ACC112 (cell line): ENCODE data around the gene MIGA2.

ENCODE experiments used
- H2AFZ ChIP-seq: fragments of 200-600 bp; sonication (generic); one replicate; pipeline ENCODE4 v1.6.0; 2017; ENCODE audit warnings: antibody characterized with exemption, low read length; ENCODE audit not compliant: unreplicated experiment
- H3K27ac ChIP-seq: fragments of 200-600 bp; sonication (generic); 2 replicates; pipeline ENCODE4 v1.5.1; 2014; ENCODE audit warnings: low read depth, mild to moderate bottlenecking, antibody characterized with exemption, low read length, moderate library complexity
- H3K27me3 ChIP-seq: fragments of 200-600 bp; sonication (generic); 2 replicates; pipeline ENCODE4 v1.6.1; 2014; ENCODE audit warnings: mild to moderate bottlenecking, antibody characterized with exemption, low read length, moderate library complexity, mixed read lengths; ENCODE audit not compliant: insufficient read depth
- H3K36me3 ChIP-seq: fragments of 200-600 bp; sonication (generic); 2 replicates; pipeline ENCODE4 v1.6.1; 2016; ENCODE audit warnings: mild to moderate bottlenecking, antibody characterized with exemption, low read length, moderate library complexity, mixed read lengths; ENCODE audit not compliant: insufficient read depth
- H3K4me1 ChIP-seq: fragments of 200-600 bp; sonication (generic); one replicate; pipeline ENCODE4 v1.6.1; 2016; ENCODE audit warnings: low read length, mixed read lengths; ENCODE audit not compliant: insufficient read depth, unreplicated experiment, control insufficient read depth
- H3K4me3 ChIP-seq: fragments of 200-600 bp; sonication (generic); 2 replicates; pipeline ENCODE4 v1.5.1; 2014; ENCODE audit warnings: mild to moderate bottlenecking, low read depth, low read length
- H3K79me2 ChIP-seq: fragments of 200-600 bp; sonication (generic); one replicate; pipeline ENCODE4 v1.6.0; 2016; ENCODE audit warnings: low read length; ENCODE audit not compliant: control insufficient read depth, unreplicated experiment, insufficient read depth

The MIGA2 gene

GRCh38 chr9:129036923-129037766, 719 bp downstream of the MIGA2 start:
- Histone ChIP-seq H3K4me1 (peaks cover 13% of the 10 kb centered on the region), H2AFZ (no peak overlapping the region), H3K27me3 (no peaks in the 10 kb centered on the region), H3K79me2 (peaks cover 30% of the 10 kb centered on the region), H3K27ac (no peak overlapping the region), H3K36me3 (peaks cover 8% of the 10 kb centered on the region; the same call in 1 of the 2 replicates), H3K4me3 (peak overlapping the region; percentile 90)

GRCh38 chr9:129037767-129038098, 1.3 kb downstream of the MIGA2 start:
- H2AFZ ChIP-seq: no peak overlapping the region
- no peaks in the 10 kb centered on the region for H3K27me3 ChIP-seq
- H3K79me2 ChIP-seq: peaks cover 30% of the 10 kb centered on the region
- H3K4me3 ChIP-seq: peak overlapping the region; percentile 90
- peaks cover 12% of the 10 kb centered on the region; the same call in 1 of the 2 replicates for H3K36me3 ChIP-seq
- H3K4me1 ChIP-seq: peaks cover 13% of the 10 kb centered on the region
- no peak overlapping the region for H3K27ac ChIP-seq

- peak overlapping the region; percentile 90 for H3K4me3 ChIP-seq
- peaks cover 12% of the 10 kb centered on the region; the same call in 1 of the 2 replicates for H3K36me3 ChIP-seq
- peaks cover 30% of the 10 kb centered on the region for H3K79me2 ChIP-seq
- H3K27me3 ChIP-seq: no peaks in the 10 kb centered on the region
- H3K4me1 ChIP-seq: peaks cover 13% of the 10 kb centered on the region
- H2AFZ ChIP-seq: no peak overlapping the region
- no peak overlapping the region for H3K27ac ChIP-seq
Observed at GRCh38 chr9:129038109-129038852, 1.9 kb downstream of the MIGA2 start.

- no peak overlapping the region for H3K27ac ChIP-seq
- H3K4me3 ChIP-seq: no peak overlapping the region
- H2AFZ ChIP-seq: no peak overlapping the region
- H3K27me3 ChIP-seq: no peaks in the 10 kb centered on the region
- H3K36me3 ChIP-seq: peaks cover 12% of the 10 kb centered on the region; the same call in 1 of the 2 replicates
- peaks cover 13% of the 10 kb centered on the region for H3K4me1 ChIP-seq
- H3K79me2 ChIP-seq: peaks cover 30% of the 10 kb centered on the region
Observed at GRCh38 chr9:129040113-129040643, 3.8 kb downstream of the MIGA2 start.

- Histone ChIP-seq H3K36me3 (peaks cover 12% of the 10 kb centered on the region; the same call in 1 of the 2 replicates), H3K27ac (no peak overlapping the region), H2AFZ (no peak overlapping the region), H3K4me3 (no peak overlapping the region), H3K79me2 (peaks cover 26% of the 10 kb centered on the region), H3K27me3 (no peaks in the 10 kb centered on the region), H3K4me1 (peaks cover 13% of the 10 kb centered on the region)
Observed at GRCh38 chr9:129042016-129042415, 5.6 kb downstream of the MIGA2 start.

GRCh38 chr9:129052592-129052991, 16.2 kb downstream of the MIGA2 start:
- Histone ChIP-seq H3K4me1 (no peaks in the 10 kb centered on the region), H3K36me3 (peaks cover 10% of the 10 kb centered on the region; the same call in 1 of the 2 replicates)

GRCh38 chr9:129053020-129053419, 16.6 kb downstream of the MIGA2 start:
- no peaks in the 10 kb centered on the region for H3K79me2 ChIP-seq
- H3K27ac ChIP-seq: no peak overlapping the region
- H3K4me1 ChIP-seq: peaks cover 2% of the 10 kb centered on the region
- no peak overlapping the region for H2AFZ ChIP-seq
- no peaks in the 10 kb centered on the region for H3K27me3 ChIP-seq
- peaks cover 10% of the 10 kb centered on the region; the same call in 1 of the 2 replicates for H3K36me3 ChIP-seq
- no peak overlapping the region for H3K4me3 ChIP-seq

More at GRCh38 chr9:129052592-129052991, 16.2 kb downstream of the MIGA2 start:
- H3K27me3 ChIP-seq: no peaks in the 10 kb centered on the region
- H3K79me2 ChIP-seq: no peaks in the 10 kb centered on the region
- H3K4me3 ChIP-seq: no peak overlapping the region
- H3K27ac ChIP-seq: no peak overlapping the region
- no peak overlapping the region for H2AFZ ChIP-seq

GRCh38 chr9:129054163-129054851, 17.9 kb downstream of the MIGA2 start:
- Histone ChIP-seq H3K4me1 (peaks cover 13% of the 10 kb centered on the region), H3K79me2 (no peaks in the 10 kb centered on the region), H2AFZ (no peak overlapping the region), H3K36me3 (peaks cover 9% of the 10 kb centered on the region; the same call in 1 of the 2 replicates), H3K27me3 (no peaks in the 10 kb centered on the region), H3K27ac (no peak overlapping the region), H3K4me3 (no peak overlapping the region)

- Histone ChIP-seq H3K4me1 (peaks cover 20% of the 10 kb centered on the region), H3K27ac (no peak overlapping the region), H3K4me3 (no peak overlapping the region), H3K36me3 (0 out of 2 replicates have a peak, but pooled peaks cover 4% of the 10 kb centered on the region), H3K79me2 (no peaks in the 10 kb centered on the region), H3K27me3 (no peaks in the 10 kb centered on the region), H2AFZ (no peak overlapping the region)
Observed at GRCh38 chr9:129058965-129059795, 22.8 kb downstream of the MIGA2 start.
